GM19099 (cell line): ENCODE measurements around the gene UQCRHL.

Experiments used
- POLR2A ChIP-seq: IDR thresholded peaks from 3 replicates; pipeline ENCODE4 v1.6.1; 2011; ENCODE audit warnings: low read depth; ENCODE audit not compliant: insufficient read length; ENCODE audit errors: extremely low read depth

UQCRHL gene

DNA sequence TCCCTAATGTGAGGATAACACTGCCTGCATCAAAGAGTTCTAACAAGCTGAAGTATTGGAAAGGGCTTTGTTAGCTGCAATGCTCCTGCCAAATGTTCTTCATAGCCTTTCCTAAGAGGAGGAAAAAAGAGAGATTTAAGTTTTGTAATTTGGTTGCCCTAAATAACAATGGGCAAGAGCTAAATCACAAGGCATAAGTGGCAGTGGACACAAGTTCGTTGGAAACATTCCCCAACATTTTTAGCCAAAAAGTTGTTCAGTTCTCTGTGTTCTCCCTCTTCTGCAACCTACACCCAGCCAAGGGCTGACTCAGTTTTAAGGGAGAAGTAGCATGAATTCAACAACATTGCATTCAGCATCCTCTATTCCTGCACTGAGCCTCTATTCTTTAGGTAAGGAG, 2.6 kb upstream of the UQCRHL start:
- no peak for TF ChIP-seq POLR2A

DNA sequence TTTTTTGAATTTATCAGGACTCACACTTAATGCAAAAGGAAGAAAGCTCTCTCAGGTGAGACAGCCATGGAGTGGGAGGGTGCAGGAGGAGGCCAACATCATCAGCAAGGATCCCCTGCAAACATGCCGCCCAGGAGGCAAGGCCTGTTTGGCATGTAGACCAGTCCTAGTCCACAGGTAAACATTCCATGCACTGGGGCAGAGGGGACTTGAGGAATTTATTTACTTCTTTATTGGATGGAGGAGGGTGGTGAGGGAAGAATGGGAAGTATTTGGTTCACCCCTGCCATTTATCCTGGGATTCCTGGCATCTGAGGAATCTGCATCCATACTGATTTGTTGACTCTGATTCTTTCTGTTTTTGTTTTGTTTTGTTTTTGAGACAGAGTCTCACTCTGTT, 1.5 kb upstream of the UQCRHL start:
- TF ChIP-seq POLR2A = no peak

GRCh38 chr1:15807121-15807520, 328 bp downstream of the UQCRHL start:
- TF ChIP-seq POLR2A = no peak

GRCh38 chr1:15804060-15804459, 3.4 kb downstream of the UQCRHL start:
- TF ChIP-seq POLR2A = no peak

GRCh38 chr1:15803380-15803779, 4.1 kb downstream of the UQCRHL start:
- TF ChIP-seq POLR2A = no peak

DNA sequence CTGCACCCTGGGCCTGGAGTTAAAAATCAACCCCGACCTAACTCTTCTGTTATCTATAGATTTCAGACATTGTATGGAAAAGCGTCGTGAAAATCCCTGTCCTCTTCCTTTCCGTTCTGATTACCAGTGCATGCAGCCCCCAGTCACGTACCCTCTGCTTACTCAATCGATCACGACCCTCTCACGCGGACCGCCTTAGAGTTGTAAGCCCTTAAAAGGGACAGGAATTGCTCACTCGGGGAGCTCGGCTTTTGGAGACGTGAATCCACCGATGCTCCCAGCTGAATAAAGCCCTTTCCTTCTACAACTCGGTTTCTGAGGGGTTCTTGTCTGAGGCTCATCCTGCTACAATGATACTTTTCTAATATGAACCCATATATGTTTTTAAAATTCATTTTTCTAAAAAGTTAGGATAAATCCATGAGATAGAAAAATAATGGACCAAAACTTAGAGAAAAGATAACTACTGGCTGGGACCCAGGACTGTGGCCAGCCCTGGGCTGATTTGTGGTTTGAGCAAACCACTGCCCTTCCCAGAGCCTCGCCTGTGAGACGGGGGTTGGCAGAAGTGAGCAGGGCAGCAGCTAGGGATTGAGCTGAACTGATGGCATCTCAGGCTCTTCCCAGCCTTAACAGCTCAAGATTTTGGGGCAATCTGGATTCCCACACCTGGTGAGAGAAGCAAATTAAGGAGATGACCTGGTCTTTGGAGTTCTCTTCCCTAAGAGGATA, 5.0 kb downstream of the UQCRHL start:
- TF ChIP-seq POLR2A = no peak

DNA sequence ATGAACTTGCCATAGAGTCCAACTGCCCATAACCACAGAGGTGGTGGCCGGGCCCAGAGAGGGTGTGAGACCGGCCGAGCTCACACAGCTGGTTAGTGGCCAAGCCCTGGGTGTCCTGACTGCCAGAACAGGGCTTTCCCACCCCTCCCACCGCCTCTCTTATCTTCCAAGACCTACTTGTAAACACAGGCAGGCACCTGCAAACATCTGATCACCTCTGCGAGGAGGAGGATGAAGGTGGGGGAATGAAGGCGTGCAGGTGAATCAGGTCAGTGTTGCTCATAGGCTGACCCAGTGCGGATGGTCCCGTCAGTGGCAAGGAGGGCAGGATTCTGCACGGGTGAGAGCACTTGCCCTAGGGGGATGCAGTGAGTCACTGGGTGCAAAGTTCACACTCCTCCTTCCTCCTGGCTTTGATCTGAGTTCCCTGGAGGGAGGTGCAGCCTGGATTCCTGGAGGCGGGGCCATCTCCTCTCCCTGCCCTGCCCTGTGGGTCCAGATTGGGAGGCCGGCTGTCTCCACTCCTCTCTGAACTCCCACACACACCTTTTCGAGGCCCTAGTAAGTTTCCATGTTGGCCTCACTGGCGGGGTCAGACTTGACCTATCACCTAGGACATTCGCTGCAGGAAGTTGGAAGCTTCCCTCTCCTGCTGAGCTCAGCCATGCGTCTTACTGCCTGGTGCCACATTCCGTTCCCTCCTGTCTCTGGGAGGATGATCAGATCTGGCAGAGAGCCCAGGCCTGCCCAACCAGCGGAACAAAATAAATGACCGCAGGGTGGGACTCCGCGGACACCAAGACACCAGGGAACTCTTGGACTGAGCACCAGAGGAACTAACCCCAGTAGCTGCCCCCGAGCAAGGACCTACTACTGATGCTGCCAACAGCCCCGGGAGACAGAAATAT, 7.3 kb downstream of the UQCRHL start:
- no peak for TF ChIP-seq POLR2A

- TF ChIP-seq POLR2A = no peak
Measured at GRCh38 chr1:15799004-15799867, 8.2 kb downstream of the UQCRHL start.

DNA sequence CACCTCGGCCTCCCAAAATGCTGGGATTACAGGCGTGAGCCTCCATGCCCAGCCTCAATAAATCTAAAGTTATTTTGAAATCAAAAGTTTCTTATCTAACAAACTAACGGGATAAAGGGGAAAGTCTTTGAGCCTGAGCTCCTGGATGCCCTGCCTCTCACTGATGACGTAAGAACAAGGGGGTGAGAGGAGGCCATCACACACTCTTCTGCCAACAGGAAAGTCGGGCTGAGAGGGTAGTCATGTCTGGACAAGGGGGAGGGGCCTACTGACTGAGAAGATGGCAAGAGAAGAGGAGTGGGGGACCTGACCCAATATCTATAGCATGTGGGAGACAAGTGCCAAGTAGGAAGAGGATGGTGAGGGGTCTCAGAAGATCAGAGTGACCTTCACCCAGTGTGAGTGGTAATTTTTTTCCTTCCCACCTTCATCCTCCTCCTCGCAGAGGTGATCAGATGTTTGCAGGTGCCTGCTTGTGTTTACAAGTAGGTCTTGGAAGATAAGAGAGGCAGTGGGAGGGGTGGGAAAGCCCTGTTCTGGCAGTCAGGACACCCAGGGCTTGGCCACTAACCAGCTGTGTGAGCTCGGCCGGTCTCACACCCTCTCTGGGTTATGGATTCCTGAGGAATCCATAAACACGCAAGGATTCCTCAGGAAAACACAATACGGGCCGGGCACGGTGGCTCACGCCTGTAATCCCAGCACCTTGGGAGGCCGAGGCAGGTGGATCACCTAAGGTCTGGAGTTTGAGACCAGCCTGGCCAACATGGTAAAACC, 9.6 kb downstream of the UQCRHL start:
- no peak for TF ChIP-seq POLR2A

DNA sequence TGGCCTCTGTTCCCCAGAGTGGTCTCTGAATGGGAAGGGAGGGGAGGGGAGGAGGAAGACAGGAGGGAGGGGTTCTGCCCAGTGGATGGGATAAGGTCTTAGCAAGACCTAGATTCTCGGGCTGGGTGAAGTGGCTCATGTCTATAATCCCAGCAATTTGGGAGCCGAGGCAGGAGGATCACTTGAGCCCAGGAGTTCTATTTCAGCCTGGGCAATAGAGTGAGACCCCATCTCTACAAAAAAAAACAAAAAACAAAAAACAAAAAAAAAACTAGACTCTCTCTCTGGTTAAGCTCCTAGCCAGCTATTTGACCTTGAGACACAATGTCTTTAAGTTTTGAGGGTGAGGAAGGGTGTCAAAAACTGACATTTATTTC, 11.4 kb downstream of the UQCRHL start:
- TF ChIP-seq POLR2A = no peak

DNA sequence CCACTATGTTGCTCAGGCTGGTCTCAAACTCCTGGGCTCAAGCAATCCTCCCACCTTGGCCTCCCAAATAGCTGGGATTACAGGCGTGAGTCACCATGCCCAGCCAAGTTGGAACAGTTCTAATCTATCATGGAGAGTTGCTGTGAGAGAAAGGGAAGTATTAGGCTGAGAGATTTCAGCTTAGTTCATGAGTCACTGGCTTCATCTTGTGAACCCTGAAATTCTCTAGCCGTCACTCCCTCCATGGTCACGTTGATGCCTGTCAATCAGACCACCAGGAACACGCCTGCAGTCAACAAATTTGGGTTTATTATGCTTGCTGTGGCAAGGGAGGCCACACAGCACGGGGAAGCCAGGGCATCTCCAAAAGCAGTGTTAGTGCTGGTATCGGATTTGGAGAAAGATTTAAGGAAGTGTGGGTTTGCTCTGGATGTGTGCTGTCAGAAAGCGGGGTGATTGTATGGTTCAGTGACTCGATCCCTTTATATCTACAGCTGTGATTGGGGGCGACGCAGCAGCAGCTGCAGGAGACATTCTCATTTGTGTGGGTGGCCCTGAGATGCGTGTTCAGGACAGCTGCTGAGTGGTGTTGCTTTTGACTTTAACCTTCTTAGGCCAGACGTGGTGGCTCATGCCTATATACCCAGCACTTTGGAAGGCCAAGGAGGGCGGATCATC, 18.7 kb downstream of the UQCRHL start:
- TF ChIP-seq POLR2A = no peak

GRCh38 chr1:15786581-15786980, 20.9 kb downstream of the UQCRHL start:
- no peak for TF ChIP-seq POLR2A

DNA sequence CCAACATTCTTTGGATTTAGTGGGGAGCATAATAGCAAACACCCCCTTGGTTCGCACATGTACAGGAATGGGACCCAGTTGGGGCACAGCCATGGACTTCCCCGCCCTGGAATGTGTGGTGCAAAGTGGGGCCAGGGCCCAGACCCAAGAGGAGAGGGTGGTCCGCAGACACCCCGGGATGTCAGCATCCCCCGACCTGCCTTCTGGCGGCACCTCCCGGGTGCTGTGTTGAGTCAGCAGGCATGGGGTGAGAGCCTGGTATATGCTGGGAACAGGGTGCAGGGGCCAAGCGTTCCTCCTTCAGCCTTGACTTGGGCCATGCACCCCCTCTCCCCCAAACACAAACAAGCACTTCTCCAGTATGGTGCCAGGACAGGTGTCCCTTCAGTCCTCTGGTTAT, 21.8 kb downstream of the UQCRHL start:
- TF ChIP-seq POLR2A = no peak
